ENCODE data around the gene NUDT9.

- TF ChIP-seq REST (IDR thresholded peaks at IDR 0.05; ENCODE audit: insufficient read depth in 1 of 2, low read depth in 2 of 2, low read length in 2 of 2) (no peak), POLR2AphosphoS5 (IDR thresholded peaks at IDR 0.05; ENCODE audit: low read depth, low read length) (no peak), SIN3A (IDR thresholded peaks at IDR 0.05; ENCODE audit: borderline replicate concordance, insufficient read depth, low read length) (no peak), TAF1 (IDR thresholded peaks at IDR 0.05; ENCODE audit: borderline replicate concordance, insufficient read depth, low read length) (no peak)
Observed at GRCh38 chr4:87489678-87490077, 67.3 kb downstream of the NUDT9 start.
